Keratinocyte (primary cell): Measurements from ENCODE around the gene CTIF. TPM values are rescaled to one million over a fixed set of nuclear protein-coding genes. Genes with fewer than 3 reads are reported as not detected.

Experiments
- DNase-seq: peaks from one replicate; pipeline ENCODE4 v3.0.0-alpha.2; 2011; ENCODE audit warnings: low read depth, missing footprints, low spot score
- FAIRE-seq: peaks from 2 replicates; lab custom pipeline; 2011; peaks lifted over from hg19 to GRCh38; lab: Jason Lieb, UNC
- H2AFZ ChIP-seq: 2 replicates; pipeline ENCODE4 v1.6.0; 2012; ENCODE audit warnings: low read length, control low read depth, inconsistent platforms; ENCODE audit not compliant: control insufficient read depth
- H3K27ac ChIP-seq: 2 replicates; pipeline ENCODE4 v1.5.1; 2011; ENCODE audit warnings: low read length; ENCODE audit not compliant: control insufficient read depth, insufficient read depth
- H3K27me3 ChIP-seq: 3 replicates; pipeline ENCODE4 v1.6.0; 2011; ENCODE audit warnings: low read length; ENCODE audit not compliant: control insufficient read depth, insufficient read depth; ENCODE audit errors: extremely low read depth
- H3K36me3 ChIP-seq, 2 experiments: 2 replicates in 1 of 2; 3 replicates in 1 of 2; pipeline ENCODE4 v1.5.1; 2011; ENCODE audit warnings: low read length in 2 of 2, mild to moderate bottlenecking in 1 of 2; ENCODE audit not compliant: control insufficient read depth in 2 of 2, insufficient read depth in 2 of 2; ENCODE audit errors: extremely low read depth in 1 of 2
- H3K4me1 ChIP-seq: 3 replicates; pipeline ENCODE4 v1.5.1; 2011; ENCODE audit warnings: low read length; ENCODE audit not compliant: control insufficient read depth, insufficient read depth; ENCODE audit errors: extremely low read depth
- H3K4me2 ChIP-seq: 3 replicates; pipeline ENCODE4 v1.6.0; 2011; ENCODE audit warnings: low read depth, low read length; ENCODE audit not compliant: control insufficient read depth, insufficient read depth; ENCODE audit errors: extremely low read depth
- H3K4me3 ChIP-seq, 3 experiments: fragments of 200-600 bp in 1 of 3; sonication (generic) in 1 of 3; 2 replicates in 2 of 3; 3 replicates in 1 of 3; pipeline ENCODE4 v1.5.1; 2011 to 2016; ENCODE audit warnings: low read length in 3 of 3, mild to moderate bottlenecking in 3 of 3, control low read depth in 2 of 3, inconsistent platforms in 1 of 3, low read depth in 1 of 3, mixed read lengths in 1 of 3, mixed run types in 1 of 3, moderate library complexity in 1 of 3; ENCODE audit not compliant: control insufficient read depth in 2 of 3, insufficient read depth in 2 of 3; ENCODE audit errors: extremely low read depth in 1 of 3
- H3K79me2 ChIP-seq: 2 replicates; pipeline ENCODE4 v1.6.0; 2012; ENCODE audit warnings: low read length; ENCODE audit not compliant: control insufficient read depth, insufficient read depth
- H3K9ac ChIP-seq: 3 replicates; pipeline ENCODE4 v1.6.0; 2011; ENCODE audit warnings: low read length; ENCODE audit not compliant: control insufficient read depth, insufficient read depth; ENCODE audit errors: extremely low read depth
- H3K9me1 ChIP-seq: 3 replicates; pipeline ENCODE4 v1.6.0; 2011; ENCODE audit warnings: low read length; ENCODE audit not compliant: control insufficient read depth, insufficient read depth; ENCODE audit errors: extremely low read depth
- H3K9me3 ChIP-seq: 2 replicates; pipeline ENCODE4 v1.5.1; 2012; ENCODE audit warnings: low read depth, low read length; ENCODE audit not compliant: control insufficient read depth
- H4K20me1 ChIP-seq: 3 replicates; pipeline ENCODE4 v1.6.0; 2011; ENCODE audit warnings: low read length; ENCODE audit not compliant: control insufficient read depth, insufficient read depth; ENCODE audit errors: extremely low read depth
- CTCF ChIP-seq, 3 experiments: IDR thresholded peaks in 1 of 3; conservative IDR thresholded peaks in 1 of 3; optimal IDR thresholded peaks in 1 of 3; 2 replicates in 2 of 3; 3 replicates in 1 of 3; pipeline versions ENCODE3 to v1.5.1; 2011; ENCODE audit warnings: low read length in 3 of 3, mild to moderate bottlenecking in 3 of 3, moderate library complexity in 2 of 3, control low read depth in 1 of 3, inconsistent platforms in 1 of 3; ENCODE audit not compliant: insufficient read depth in 2 of 3; ENCODE audit errors: extremely low read depth in 1 of 3
- EZH2 ChIP-seq: IDR thresholded peaks from one replicate; pipeline ENCODE4 v1.6.1; 2012; ENCODE audit warnings: inconsistent platforms, mild to moderate bottlenecking, low read length, moderate library complexity
- dilution Hi-C: fragments of 300-500 bp; cut with MboI; formaldehyde crosslinking; loops from one replicate; pipeline ENCODE4 v1.7.0; 2020; ENCODE audit warnings: low sequenced_read_pairs; ENCODE audit not compliant: extremely low pct_ligation_motif_present
- polyA plus RNA-seq, 5 experiments: library from polyadenylated mRNA; depleted of rRNA in 3 of 5; stranded (reverse) in 3 of 5; stranded (forward) in 1 of 5; unstranded in 1 of 5; fragments of >200 nt; gene quantifications; 1 replicate in 1 of 5; 2 replicates in 3 of 5; 3 replicates in 1 of 5; pipeline versions ENCODE4 v1.2.1 to v1.2.3, GENCODE V29; 2011 to 2012; ENCODE audit warnings: missing spikeins in 2 of 5, low read depth in 1 of 5, low replicate concordance in 1 of 5

The CTIF gene
- polyA plus RNA-seq, 1 donor (not counting 4 experiments of a cell fraction or from before 2014, with no cell fraction given): 15.0 TPM

- Histone ChIP-seq H3K9me3 (no peaks in the 10 kb centered on the region), H3K36me3 (peaks cover 13 to 14% of the 10 kb centered on the region in 2 experiments), H3K9ac (no peak overlapping the region), H3K27ac (no peak overlapping the region), H4K20me1 (no peaks in the 10 kb centered on the region), H3K4me1 (no peaks in the 10 kb centered on the region), H3K27me3 (no peaks in the 10 kb centered on the region), H2AFZ (no peak overlapping the region), H3K4me3 (no peak overlapping the region), H3K9me1 (no peaks in the 10 kb centered on the region), H3K79me2 (no peaks in the 10 kb centered on the region), H3K4me2 (no peak overlapping the region)
- no peak for DNase-seq
- no peak for TF ChIP-seq CTCF (optimal IDR thresholded peaks at IDR 0.05 in 1 of 3, IDR thresholded peaks at IDR 0.05 in 1 of 3, conservative IDR thresholded peaks at IDR 0.05 in 1 of 3; ENCODE audit: extremely low read depth in 1 of 3, insufficient read depth in 2 of 3, low read length in 3 of 3)
- TF ChIP-seq EZH2: no peak
- dilution Hi-C loops: no loop called here
- no peak for FAIRE-seq
These were observed 134.0 kb downstream of the CTIF start for GRCh38 chr18:48672671-48673340.

- no peak overlapping the region for H3K4me3 ChIP-seq
- no peaks in the 10 kb centered on the region for H4K20me1 ChIP-seq
- no peaks in the 10 kb centered on the region for H3K9me3 ChIP-seq
- TF ChIP-seq CTCF (optimal IDR thresholded peaks at IDR 0.05 in 1 of 3, IDR thresholded peaks at IDR 0.05 in 1 of 3, conservative IDR thresholded peaks at IDR 0.05 in 1 of 3; ENCODE audit: extremely low read depth in 1 of 3, insufficient read depth in 2 of 3, low read length in 3 of 3) (no peak), EZH2 (no peak)
- no peak for FAIRE-seq
- dilution Hi-C loops: no loop called here
- peaks cover 10 to 11% of the 10 kb centered on the region in 2 experiments for H3K36me3 ChIP-seq
- H2AFZ ChIP-seq: no peak overlapping the region
- no peak overlapping the region for H3K4me2 ChIP-seq
- no peaks in the 10 kb centered on the region for H3K27me3 ChIP-seq
- no peaks in the 10 kb centered on the region for H3K9me1 ChIP-seq
- no peaks in the 10 kb centered on the region for H3K4me1 ChIP-seq
- no peaks in the 10 kb centered on the region for H3K79me2 ChIP-seq
- no peak overlapping the region for H3K27ac ChIP-seq
- no peak for DNase-seq
- H3K9ac ChIP-seq: no peak overlapping the region
These were observed 134.6 kb downstream of the CTIF start for GRCh38 chr18:48673456-48673852.
